GM12878 (cell line): ENCODE measurements around the gene APOL4. TPM values are rescaled to one million over a fixed set of nuclear protein-coding genes. Genes with fewer than 3 reads are reported as not detected.

Experiments
- ATAC-seq: fragments of 200-7000 bp; cut with Tn5 transposase; 3 replicates; pipeline ENCODE4 v1.9.1; 2020; ENCODE audit warnings: mild to moderate bottlenecking, moderate library complexity
- BruUV-seq: library from RNA; stranded (reverse); fragments of 400-500 nt; replicated peaks from 2 replicates; lab custom pipeline; 2021; lab: Mats Ljungman, UMichigan
- CTCF ChIA-PET: fragments of 300-600 bp; sonication (Branson Sonifier 250); formaldehyde crosslinking; extraction: SDS; loops from one replicate; lab custom pipeline; 2021; ENCODE audit warnings: inconsistent platforms; lab: Yijun Ruan, JAX
- POLR2A ChIA-PET: fragments of 350-600 bp; formaldehyde crosslinking; extraction: SDS; loops from one replicate; lab custom pipeline; 2021; ENCODE audit warnings: inconsistent platforms; lab: Charles Lee
- RAD21 ChIA-PET: fragments of 300-600 bp; sonication (Branson Sonifier 250); formaldehyde crosslinking; loops from one replicate; lab custom pipeline; 2023; ENCODE audit warnings: antibody characterized with exemption; ENCODE audit not compliant: unreplicated experiment; lab: Charles Lee
- SMC1A ChIA-PET: fragments of 300-600 bp; sonication (Branson Sonifier 250); formaldehyde crosslinking; loops from one replicate; lab custom pipeline; 2023; ENCODE audit not compliant: unreplicated experiment, uncharacterized antibody; lab: Charles Lee
- DNase-seq: peaks from one replicate; pipeline ENCODE4 v3.0.0-alpha.2; 2011; ENCODE audit warnings: low read depth, low spot score
- FAIRE-seq: peaks from 3 replicates; lab custom pipeline; 2011; peaks lifted over from hg19 to GRCh38; lab: Jason Lieb, UNC
- H2AFZ ChIP-seq: 2 replicates; pipeline ENCODE4 v1.6.0; 2011; ENCODE audit warnings: low read depth, low read length, control low read depth; ENCODE audit not compliant: control insufficient read depth
- H3K27ac ChIP-seq: 2 replicates; pipeline ENCODE4 v1.5.1; 2011; ENCODE audit warnings: control low read depth; ENCODE audit not compliant: control insufficient read depth, insufficient read depth
- H3K27me3 ChIP-seq, 2 experiments: replicated peaks in 1 of 2; 2 replicates each; pipeline versions ENCODE4 v1.6.0 to v1.6.1; 2011; ENCODE audit warnings: low read length in 1 of 2; ENCODE audit not compliant: control insufficient read depth in 2 of 2, insufficient read depth in 2 of 2
- H3K36me3 ChIP-seq, 2 experiments: 2 replicates each; pipeline ENCODE4 v1.5.1; 2011; ENCODE audit warnings: low read length in 1 of 2; ENCODE audit not compliant: control insufficient read depth in 2 of 2, insufficient read depth in 2 of 2
- H3K4me1 ChIP-seq: 2 replicates; pipeline ENCODE4 v1.6.1; 2011; ENCODE audit warnings: mild to moderate bottlenecking, low read length, moderate library complexity, mixed read lengths; ENCODE audit not compliant: control insufficient read depth, insufficient read depth
- H3K4me2 ChIP-seq: 2 replicates; pipeline ENCODE4 v1.6.0; 2011; ENCODE audit warnings: control low read depth; ENCODE audit not compliant: control insufficient read depth, insufficient read depth
- H3K4me3 ChIP-seq: fragments of 200-600 bp; sonication (generic); 2 replicates; pipeline ENCODE4 v1.5.1; 2016
- H3K79me2 ChIP-seq: 2 replicates; pipeline ENCODE4 v1.6.0; 2011; ENCODE audit warnings: low read length; ENCODE audit not compliant: control insufficient read depth, insufficient read depth
- H3K9ac ChIP-seq: 2 replicates; pipeline ENCODE4 v1.8.0; 2011; ENCODE audit warnings: low read length, control low read depth, mixed read lengths; ENCODE audit not compliant: control insufficient read depth, insufficient read depth
- H3K9me3 ChIP-seq: replicated peaks from 3 replicates; pipeline ENCODE4 v1.5.1; 2011; ENCODE audit warnings: mild to moderate bottlenecking, low read length; ENCODE audit not compliant: control insufficient read depth, insufficient read depth
- H4K20me1 ChIP-seq: 2 replicates; pipeline ENCODE4 v1.6.0; 2011; ENCODE audit not compliant: control insufficient read depth, insufficient read depth
- ATF2 ChIP-seq: IDR thresholded peaks from 2 replicates; pipeline ENCODE4 v1.6.1; 2012; ENCODE audit warnings: low read length, inconsistent platforms
- CHD4 ChIP-seq: fragments of 200-600 bp; sonication (generic); IDR thresholded peaks from 2 replicates; pipeline ENCODE4 v1.6.1; 2016; ENCODE audit warnings: mild to moderate bottlenecking
- DPF2 ChIP-seq: fragments of 450-650 bp; IDR thresholded peaks from 2 replicates; pipeline ENCODE4 v1.6.1; 2017; ENCODE audit warnings: mild to moderate bottlenecking
- E4F1 ChIP-seq: fragments of 450-650 bp; IDR thresholded peaks from 2 replicates; pipeline ENCODE4 v1.6.1; 2018; ENCODE audit warnings: borderline replicate concordance, mild to moderate bottlenecking; ENCODE audit not compliant: partially characterized antibody
- ESRRA ChIP-seq: IDR thresholded peaks from 2 replicates; pipeline ENCODE4 v1.6.1; 2012; ENCODE audit warnings: mild to moderate bottlenecking, low read length, improper control_type of control experiment
- FOXM1 ChIP-seq: IDR thresholded peaks from 2 replicates; pipeline ENCODE4 v1.6.1; 2012; ENCODE audit warnings: low read depth, mild to moderate bottlenecking, inconsistent platforms, low read length, moderate library complexity
- KDM1A ChIP-seq: fragments of 200-600 bp; sonication (generic); IDR thresholded peaks from 2 replicates; pipeline ENCODE4 v1.6.1; 2016; ENCODE audit warnings: borderline replicate concordance
- KLF5 ChIP-seq: fragments of 450-650 bp; IDR thresholded peaks from 2 replicates; pipeline ENCODE4 v1.6.1; 2014; ENCODE audit warnings: mild to moderate bottlenecking; ENCODE audit not compliant: partially characterized antibody
- NFXL1 ChIP-seq: fragments of 450-650 bp; IDR thresholded peaks from 2 replicates; pipeline ENCODE4 v1.6.1; 2017; ENCODE audit warnings: antibody characterized with exemption, mild to moderate bottlenecking, borderline replicate concordance
- NR2F1 ChIP-seq: fragments of 450-650 bp; conservative IDR thresholded peaks from 2 replicates; pipeline ENCODE4 v1.6.1; 2017; ENCODE audit warnings: mild to moderate bottlenecking
- POU2F2 ChIP-seq: IDR thresholded peaks from 3 replicates; pipeline ENCODE4 v1.6.1; 2011; ENCODE audit warnings: low read depth, mild to moderate bottlenecking, low read length, borderline replicate concordance
- RAD51 ChIP-seq: fragments of 450-650 bp; IDR thresholded peaks from 2 replicates; pipeline ENCODE4 v1.6.1; 2016; ENCODE audit warnings: moderate library complexity, mild to moderate bottlenecking, inconsistent platforms
- RCOR1 ChIP-seq: conservative IDR thresholded peaks from 2 replicates; pipeline ENCODE4 v1.6.1; 2012; ENCODE audit warnings: low read depth, low read length, improper control_type of control experiment
- SMAD5 ChIP-seq: IDR thresholded peaks from 2 replicates; pipeline ENCODE4 v1.6.1; 2016; ENCODE audit warnings: antibody characterized with exemption, low read depth
- SMARCA5 ChIP-seq: fragments of 450-650 bp; IDR thresholded peaks from 2 replicates; pipeline ENCODE4 v1.6.1; 2017; ENCODE audit warnings: mild to moderate bottlenecking
- SP1 ChIP-seq: IDR thresholded peaks from one replicate; pipeline ENCODE4 v1.6.1; 2011; ENCODE audit warnings: low read depth, low read length
- ZBED1 ChIP-seq: IDR thresholded peaks from 2 replicates; pipeline ENCODE4 v1.6.1; 2016; ENCODE audit warnings: borderline replicate concordance
- ZSCAN29 ChIP-seq: fragments of 450-650 bp; IDR thresholded peaks from 2 replicates; pipeline ENCODE4 v1.6.1; 2017; ENCODE audit warnings: mild to moderate bottlenecking, moderate library complexity
- WGBS: methylation state at CpG from one replicate; pipeline ENCODE4 v1.1.6; 2016; ENCODE audit warnings: low lambda C conversion rate; ENCODE audit not compliant: insufficient replicate concordance, insufficient coverage; ENCODE audit errors: missing lambda C conversion rate; 5-methylcytosine and 5-hydroxymethylcytosine counted together
- in situ Hi-C: fragments of 300-500 bp; cut with MboI; formaldehyde crosslinking; loops from 9 replicates; pipeline ENCODE4 v1.14.3; 2018; ENCODE audit warnings: mixed read lengths
- intact Hi-C: fragments of 100-400 bp; cut with micrococcal nuclease; formaldehyde crosslinking; loops from one replicate; pipeline ENCODE4 v1.14.2; 2022; ENCODE audit not compliant: unreplicated experiment
- polyA plus RNA-seq, 11 experiments: library from polyadenylated mRNA; depleted of rRNA in 4 of 11; unstranded in 6 of 11; stranded (reverse) in 5 of 11; fragments of >200 nt; fragmentation: Nextera tagmentation in 4 of 11; fragmentation: Illumina TruSeq in 1 of 11; extraction: Ambion mirVana in 4 of 11; extraction: Trizol in 1 of 11; gene quantifications; 1 replicate in 1 of 11; 2 replicates in 10 of 11; pipeline versions ENCODE4 v1.2.1 to v1.2.3, GENCODE V29; 2011 to 2016; ENCODE audit warnings: inconsistent platforms in 2 of 11, missing spikeins in 2 of 11, low read depth in 1 of 11
- total RNA-seq, 4 experiments: library from RNA; depleted of rRNA in 3 of 4; stranded (reverse); fragments of >200 nt in 3 of 4; fragmentation: Illumina TruSeq in 1 of 4; extraction: Trizol in 1 of 4; gene quantifications; 2 replicates each; pipeline versions ENCODE4 v1.2.1 to v1.2.3, GENCODE V29; 2013 to 2021

The APOL4 gene
- total and polyA plus RNA-seq, 10 of the 15 experiments (the other 5 are each of a cell fraction or from before 2014, with no cell fraction given), result 0.03 to 0.24 (median 0.19) TPM; not detected in 7

GRCh38 chr22:36208162-36208765, 6.7 kb upstream of the APOL4 start:
- no peaks in the 10 kb centered on the region for H3K79me2 ChIP-seq
- intact Hi-C loops, result no loop called here
- no peak overlapping the region for H3K9ac ChIP-seq
- no TSS peak for BruUV-seq
- H3K9me3 ChIP-seq, result peaks cover 2% of the 10 kb centered on the region; the same call in 1 of the 3 replicates
- ChIA-PET SMC1A (interaction anchor here (0.7 to 1.4 kb wide), 4 partner anchors 9 to 50 kb away, joined by 3 read pairs; partner anchors contain the start of gene APOL2), POLR2A (interaction anchor here (0.8 to 1.0 kb wide), 2 partner anchors 43 to 44 kb away, joined by 3 read pairs; no protein-coding TSS in a partner anchor), RAD21 (interaction anchor here (1.0 to 1.4 kb wide), 2 partner anchors 10 to 30 kb away, joined by 4 to 6 read pairs; partner anchors contain the start of gene APOL2), CTCF (interaction anchor here (0.8 to 3.1 kb wide), 5 partner anchors 9 to 70 kb away, joined by 3 to 21 read pairs (median 4); partner anchors contain the start of gene APOL2)
- 0% methylated on average over 1 of the region's 1 CpG for WGBS
- H2AFZ ChIP-seq, result no peak overlapping the region
- no peaks in the 10 kb centered on the region for H3K27me3 ChIP-seq
- DNase-seq, result no peak
- in situ Hi-C loops, result no loop called here
- peaks cover 4% of the 10 kb centered on the region for H3K4me1 ChIP-seq
- no peak for FAIRE-seq
- no peak overlapping the region for H3K27ac ChIP-seq
- ATAC-seq, result no peak
- H3K36me3 ChIP-seq, result no peaks in the 10 kb centered on the region
- no peak overlapping the region for H3K4me2 ChIP-seq
- TF ChIP-seq POU2F2, result no peak
- no peak for TF ChIP-seq SMAD5
- TF ChIP-seq E4F1, result no peak
- no peak for TF ChIP-seq SP1
- TF ChIP-seq KLF5, result no peak
- no peak for TF ChIP-seq SMARCA5
- no peak for TF ChIP-seq KDM1A
- no peak for TF ChIP-seq ESRRA
- no peak for TF ChIP-seq FOXM1
- TF ChIP-seq NR2F1, result no peak
- no peak for TF ChIP-seq NFXL1
- no peak for TF ChIP-seq ZBED1
- no peak for TF ChIP-seq CHD4
- no peak for TF ChIP-seq RCOR1
- no peak for TF ChIP-seq DPF2
- TF ChIP-seq RAD51, result no peak
- no peak for TF ChIP-seq ZSCAN29
- no peak for TF ChIP-seq ATF2
- H3K4me3 ChIP-seq, result no peak overlapping the region
- H4K20me1 ChIP-seq, result no peaks in the 10 kb centered on the region
